MCF 10A (cell line): ENCODE measurements around the gene EXPH5. TPM values are rescaled to one million over a fixed set of nuclear protein-coding genes. Genes with fewer than 3 reads are reported as not detected.

Experiments
- BruUV-seq: library from RNA; stranded (reverse); fragments of 400-500 nt; replicated peaks from 2 replicates; lab custom pipeline; 2021; lab: Mats Ljungman, UMichigan
- CTCF ChIA-PET: fragments of 300-600 bp; sonication (Branson Sonifier 250); formaldehyde crosslinking; extraction: SDS; loops from one replicate; lab custom pipeline; 2021; ENCODE audit warnings: antibody characterized with exemption, inconsistent platforms; lab: Yijun Ruan, JAX
- POLR2A ChIA-PET: fragments of 300-600, 350-650 bp; sonication (Branson Sonifier 250); formaldehyde crosslinking; extraction: SDS; loops from one replicate; lab custom pipeline; 2020; ENCODE audit warnings: antibody characterized with exemption, inconsistent platforms; lab: Yijun Ruan, JAX
- DNase-seq: peaks from one replicate; pipeline ENCODE4 v3.0.0-alpha.2; 2018; ENCODE audit not compliant: unreplicated experiment
- H3K27ac Mint-ChIP-seq: one replicate; pipeline ENCODE4 v1.8.0; 2022; ENCODE audit warnings: mild to moderate bottlenecking, low read depth, mixed read lengths; ENCODE audit not compliant: unreplicated experiment
- H3K27me3 Mint-ChIP-seq: one replicate; pipeline ENCODE4 v1.8.0; 2022; ENCODE audit warnings: mixed read lengths; ENCODE audit not compliant: insufficient read depth, unreplicated experiment
- H3K36me3 Mint-ChIP-seq: one replicate; pipeline ENCODE4 v1.8.0; 2022; ENCODE audit warnings: mild to moderate bottlenecking, moderate library complexity, mixed read lengths; ENCODE audit not compliant: insufficient read depth, unreplicated experiment
- H3K4me1 Mint-ChIP-seq: one replicate; pipeline ENCODE4 v1.8.0; 2022; ENCODE audit warnings: mixed read lengths; ENCODE audit not compliant: insufficient read depth, unreplicated experiment
- H3K4me3 Mint-ChIP-seq: one replicate; pipeline ENCODE4 v1.8.0; 2022; ENCODE audit warnings: mild to moderate bottlenecking, moderate library complexity, mixed read lengths; ENCODE audit not compliant: unreplicated experiment
- H3K9me3 Mint-ChIP-seq: one replicate; pipeline ENCODE4 v1.8.0; 2022; ENCODE audit warnings: mixed read lengths; ENCODE audit not compliant: unreplicated experiment
- CTCF ChIP-seq: fragments of 200-600 bp; IDR thresholded peaks from one replicate; pipeline ENCODE4 v1.8.0; 2022; ENCODE audit warnings: antibody characterized with exemption, mild to moderate bottlenecking; ENCODE audit not compliant: unreplicated experiment
- intact Hi-C: fragments of 100-400 bp; cut with micrococcal nuclease; formaldehyde crosslinking; loops from 2 replicates; pipeline ENCODE4 v1.14.1; 2022
- total RNA-seq: library from RNA; stranded (reverse); gene quantifications from 2 replicates; pipeline ENCODE4 v1.2.3, GENCODE V29; 2022

The EXPH5 gene
- total RNA-seq, 1 experiment from 2014 or later = 9.2 TPM

- H3K27ac Mint-ChIP-seq = no peak overlapping the region
- H3K36me3 Mint-ChIP-seq = no peaks in the 10 kb centered on the region
- no peak for TF ChIP-seq CTCF
- POLR2A ChIA-PET = no interaction called here
- H3K4me1 Mint-ChIP-seq = no peaks in the 10 kb centered on the region
- intact Hi-C loops = no loop called here
- no TSS peak for BruUV-seq
- no peak for DNase-seq
- H3K4me3 Mint-ChIP-seq = no peak overlapping the region
- H3K9me3 Mint-ChIP-seq = peaks cover 7% of the 10 kb centered on the region
- no peaks in the 10 kb centered on the region for H3K27me3 Mint-ChIP-seq
- CTCF ChIA-PET = interaction anchor here (0.6 kb wide), 1 partner anchor 206 kb away, joined by 3 read pairs; no protein-coding TSS in a partner anchor
These were observed 35.2 kb upstream of the EXPH5 start for GRCh38 chr11:108628812-108629211.

GRCh38 chr11:108628326-108628725, 34.8 kb upstream of the EXPH5 start:
- H3K36me3 Mint-ChIP-seq = no peaks in the 10 kb centered on the region
- POLR2A ChIA-PET = no interaction called here
- no peak overlapping the region for H3K27ac Mint-ChIP-seq
- BruUV-seq = no TSS peak
- H3K9me3 Mint-ChIP-seq = peaks cover 7% of the 10 kb centered on the region
- CTCF ChIA-PET = interaction anchor here (0.6 kb wide), 1 partner anchor 205 kb away, joined by 3 read pairs; no protein-coding TSS in a partner anchor
- TF ChIP-seq CTCF = no peak
- no peaks in the 10 kb centered on the region for H3K27me3 Mint-ChIP-seq
- intact Hi-C loops = no loop called here
- H3K4me3 Mint-ChIP-seq = no peak overlapping the region
- no peaks in the 10 kb centered on the region for H3K4me1 Mint-ChIP-seq
- DNase-seq = no peak

- H3K27me3 Mint-ChIP-seq = no peaks in the 10 kb centered on the region
- no peak for DNase-seq
- peaks cover 4% of the 10 kb centered on the region for H3K4me1 Mint-ChIP-seq
- intact Hi-C loops = no loop called here
- ChIA-PET POLR2A (no interaction called here), CTCF (no interaction called here)
- no TSS peak for BruUV-seq
- no peak overlapping the region for H3K27ac Mint-ChIP-seq
- TF ChIP-seq CTCF = no peak
- H3K4me3 Mint-ChIP-seq = no peak overlapping the region
- H3K36me3 Mint-ChIP-seq = no peaks in the 10 kb centered on the region
- H3K9me3 Mint-ChIP-seq = peaks cover 7% of the 10 kb centered on the region
These were observed 30.8 kb upstream of the EXPH5 start for GRCh38 chr11:108624196-108624925.

GRCh38 chr11:108622341-108622740, 28.8 kb upstream of the EXPH5 start:
- ChIA-PET POLR2A (interaction anchor here (0.9 to 1.3 kb wide), 3 partner anchors 8 to 451 kb away, joined by 4 to 6 read pairs (median 4); no protein-coding TSS in a partner anchor), CTCF (interaction anchor here (0.6 to 1.0 kb wide), 4 partner anchors 24 to 1539 kb away, joined by 3 read pairs; no protein-coding TSS in a partner anchor)
- no peak overlapping the region for H3K27ac Mint-ChIP-seq
- DNase-seq = no peak
- peaks cover 1% of the 10 kb centered on the region for H3K9me3 Mint-ChIP-seq
- no TSS peak for BruUV-seq
- H3K36me3 Mint-ChIP-seq = no peaks in the 10 kb centered on the region
- intact Hi-C loops = no loop called here
- no peak for TF ChIP-seq CTCF
- H3K4me1 Mint-ChIP-seq = peaks cover 6% of the 10 kb centered on the region
- no peaks in the 10 kb centered on the region for H3K27me3 Mint-ChIP-seq
- no peak overlapping the region for H3K4me3 Mint-ChIP-seq
